ENCODE measurements around the gene CNDP1.

DNA sequence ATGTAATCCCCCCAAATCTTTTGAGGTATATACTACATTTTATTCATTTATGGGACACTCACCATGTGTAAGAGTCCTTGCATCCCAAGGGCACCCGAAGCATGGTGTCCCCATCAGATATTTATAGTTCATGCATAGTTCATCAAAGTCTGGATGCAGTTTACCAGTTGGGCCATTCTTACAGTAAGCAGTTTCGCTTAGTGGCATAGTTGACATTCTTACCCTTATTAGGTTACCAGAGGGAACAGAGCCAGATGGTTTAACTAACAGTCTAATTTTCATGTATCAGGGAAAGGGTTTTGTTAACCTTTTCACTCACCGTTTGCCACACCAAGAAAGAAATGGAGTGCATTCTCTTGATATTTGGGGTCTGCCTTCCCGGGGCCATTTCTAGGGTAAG, 70.5 kb downstream of the CNDP1 start:
- TF ChIP-seq, protein P1, sequence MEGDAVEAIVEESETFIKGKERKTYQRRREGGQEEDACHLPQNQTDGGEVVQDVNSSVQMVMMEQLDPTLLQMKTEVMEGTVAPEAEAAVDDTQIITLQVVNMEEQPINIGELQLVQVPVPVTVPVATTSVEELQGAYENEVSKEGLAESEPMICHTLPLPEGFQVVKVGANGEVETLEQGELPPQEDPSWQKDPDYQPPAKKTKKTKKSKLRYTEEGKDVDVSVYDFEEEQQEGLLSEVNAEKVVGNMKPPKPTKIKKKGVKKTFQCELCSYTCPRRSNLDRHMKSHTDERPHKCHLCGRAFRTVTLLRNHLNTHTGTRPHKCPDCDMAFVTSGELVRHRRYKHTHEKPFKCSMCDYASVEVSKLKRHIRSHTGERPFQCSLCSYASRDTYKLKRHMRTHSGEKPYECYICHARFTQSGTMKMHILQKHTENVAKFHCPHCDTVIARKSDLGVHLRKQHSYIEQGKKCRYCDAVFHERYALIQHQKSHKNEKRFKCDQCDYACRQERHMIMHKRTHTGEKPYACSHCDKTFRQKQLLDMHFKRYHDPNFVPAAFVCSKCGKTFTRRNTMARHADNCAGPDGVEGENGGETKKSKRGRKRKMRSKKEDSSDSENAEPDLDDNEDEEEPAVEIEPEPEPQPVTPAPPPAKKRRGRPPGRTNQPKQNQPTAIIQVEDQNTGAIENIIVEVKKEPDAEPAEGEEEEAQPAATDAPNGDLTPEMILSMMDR (IDR thresholded peaks at IDR 0.05; ENCODE audit: poor library complexity, severe bottlenecking) = no peak
- TF ChIP-seq POLR2AphosphoS5 (IDR thresholded peaks at IDR 0.05) = no peak
